Fibroblast of lung (primary cell): ENCODE results near the gene FOXI1. TPM values are rescaled to one million over a fixed set of nuclear protein-coding genes. Genes with fewer than 3 reads are reported as not detected.

Experiments used
- DNase-seq, 2 donors: peaks; one replicate each; pipeline versions ENCODE4 v3.0.0 to v3.0.0-alpha.2; 2010; ENCODE audit warnings: low read depth in 2 of 2
- H2AFZ ChIP-seq: 2 replicates; pipeline ENCODE4 v1.5.1; 2012; ENCODE audit warnings: low read length, control low read depth, inconsistent platforms
- H3K27ac ChIP-seq: 2 replicates; pipeline ENCODE4 v1.5.1; 2011; ENCODE audit warnings: low read length, control low read depth; ENCODE audit not compliant: insufficient read depth
- H3K27me3 ChIP-seq: 2 replicates; pipeline ENCODE4 v1.5.1; 2011; ENCODE audit warnings: mild to moderate bottlenecking, low read length; ENCODE audit not compliant: control insufficient read depth, insufficient read depth
- H3K36me3 ChIP-seq: 2 replicates; pipeline ENCODE4 v1.5.1; 2011; ENCODE audit warnings: low read length; ENCODE audit not compliant: control insufficient read depth, insufficient read depth
- H3K4me1 ChIP-seq: 2 replicates; pipeline ENCODE4 v1.5.1; 2011; ENCODE audit warnings: low read length; ENCODE audit not compliant: control insufficient read depth, insufficient read depth; ENCODE audit errors: extremely low read depth
- H3K4me2 ChIP-seq: 2 replicates; pipeline ENCODE4 v1.5.1; 2011; ENCODE audit warnings: low read length, control low read depth; ENCODE audit not compliant: insufficient read depth; ENCODE audit errors: extremely low read depth
- H3K4me3 ChIP-seq, 4 experiments: fragments of 200-600 bp in 1 of 4; sonication (generic) in 1 of 4; replicated peaks in 1 of 4; 2 replicates each; pipeline ENCODE4 v1.5.1; 2011 to 2016; ENCODE audit warnings: low read length in 4 of 4, low read depth in 3 of 4, mild to moderate bottlenecking in 3 of 4, control low read depth in 2 of 4, inconsistent platforms in 1 of 4, mixed read lengths in 1 of 4; ENCODE audit not compliant: insufficient read depth in 1 of 4; ENCODE audit errors: control extremely low read depth in 1 of 4
- H3K79me2 ChIP-seq: 2 replicates; pipeline ENCODE4 v1.5.1; 2012; ENCODE audit warnings: mild to moderate bottlenecking, low read length, inconsistent platforms; ENCODE audit not compliant: control insufficient read depth, insufficient read depth
- H3K9ac ChIP-seq: 2 replicates; pipeline ENCODE4 v1.5.1; 2011; ENCODE audit warnings: mild to moderate bottlenecking, low read length, control low read depth; ENCODE audit not compliant: insufficient read depth
- H3K9me3 ChIP-seq: 2 replicates; pipeline ENCODE4 v1.5.1; 2012; ENCODE audit warnings: low read depth, low read length; ENCODE audit not compliant: control insufficient read depth, insufficient read depth
- H4K20me1 ChIP-seq: 2 replicates; pipeline ENCODE4 v1.5.1; 2011; ENCODE audit warnings: low read length; ENCODE audit not compliant: control insufficient read depth, insufficient read depth; ENCODE audit errors: extremely low read depth
- CTCF ChIP-seq, 2 donors: IDR thresholded peaks in 1 of 2; conservative IDR thresholded peaks in 1 of 2; 1 replicate in 1 of 2; 2 replicates in 1 of 2; pipeline ENCODE4 v1.5.1; 2011 to 2012; ENCODE audit warnings: low read length in 2 of 2, control low read depth in 1 of 2, inconsistent platforms in 1 of 2, low read depth in 1 of 2, mild to moderate bottlenecking in 1 of 2
- EZH2 ChIP-seq: IDR thresholded peaks from 2 replicates; pipeline ENCODE4 v1.5.1; 2012; ENCODE audit warnings: low read length, control low read depth, mild to moderate bottlenecking; ENCODE audit errors: missing control alignments
- polyA plus RNA-seq, 2 donors: library from polyadenylated mRNA; depleted of rRNA in 1 of 2; stranded (reverse) in 1 of 2; unstranded in 1 of 2; fragments of >200 nt; gene quantifications; 2 replicates each; pipeline ENCODE4 v1.2.1, GENCODE V29; 2011 to 2012; ENCODE audit warnings: missing spikeins in 1 of 2
- total RNA-seq: library from RNA; depleted of rRNA; stranded (reverse); fragments of >200 nt; gene quantifications from 2 replicates; pipeline ENCODE4 v1.2.1, GENCODE V29; 2014

Gene FOXI1
- total and polyA plus RNA-seq, 2 donors (not counting 1 experiment from before 2014, with no cell fraction given), result not detected

GRCh38 chr5:170075696-170076095 lies 30.0 kb upstream of the FOXI1 start:
- no peak overlapping the region for H2AFZ ChIP-seq
- H3K27me3 ChIP-seq, result no peaks in the 10 kb centered on the region
- no peak overlapping the region for H3K4me2 ChIP-seq
- DNase-seq, result no peak
- H4K20me1 ChIP-seq, result no peaks in the 10 kb centered on the region
- no peak overlapping the region for H3K9ac ChIP-seq
- H3K27ac ChIP-seq, result no peak overlapping the region
- no peaks in the 10 kb centered on the region for H3K4me1 ChIP-seq
- no peaks in the 10 kb centered on the region for H3K79me2 ChIP-seq
- H3K4me3 ChIP-seq, result no peak overlapping the region
- H3K9me3 ChIP-seq, result no peaks in the 10 kb centered on the region
- no peak for TF ChIP-seq EZH2
- TF ChIP-seq CTCF (conservative IDR thresholded peaks at IDR 0.05 in 1 of 2, IDR thresholded peaks at IDR 0.05 in 1 of 2; ENCODE audit: low read depth in 1 of 2, low read length in 2 of 2), result no peak
- no peaks in the 10 kb centered on the region for H3K36me3 ChIP-seq

GRCh38 chr5:170076211-170076610 lies 29.5 kb upstream of the FOXI1 start:
- TF ChIP-seq CTCF (conservative IDR thresholded peaks at IDR 0.05 in 1 of 2, IDR thresholded peaks at IDR 0.05 in 1 of 2; ENCODE audit: low read depth in 1 of 2, low read length in 2 of 2) (no peak), EZH2 (no peak)
- Histone ChIP-seq H2AFZ (no peak overlapping the region), H3K27ac (no peak overlapping the region), H3K4me1 (no peaks in the 10 kb centered on the region), H3K36me3 (no peaks in the 10 kb centered on the region), H3K9me3 (no peaks in the 10 kb centered on the region), H3K4me2 (no peak overlapping the region), H3K9ac (no peak overlapping the region), H3K79me2 (no peaks in the 10 kb centered on the region), H4K20me1 (no peaks in the 10 kb centered on the region), H3K4me3 (no peak overlapping the region), H3K27me3 (no peaks in the 10 kb centered on the region)
- peak in 1 of 2 donors; percentile 16 for DNase-seq

- Histone ChIP-seq H3K9me3 (no peaks in the 10 kb centered on the region), H3K9ac (no peak overlapping the region), H3K4me1 (no peaks in the 10 kb centered on the region), H3K4me2 (no peak overlapping the region), H4K20me1 (no peaks in the 10 kb centered on the region), H3K36me3 (no peaks in the 10 kb centered on the region), H2AFZ (no peak overlapping the region), H3K4me3 (no peak overlapping the region), H3K79me2 (no peaks in the 10 kb centered on the region), H3K27ac (no peak overlapping the region), H3K27me3 (no peaks in the 10 kb centered on the region)
- DNase-seq, result no peak
- TF ChIP-seq CTCF (conservative IDR thresholded peaks at IDR 0.05 in 1 of 2, IDR thresholded peaks at IDR 0.05 in 1 of 2; ENCODE audit: low read depth in 1 of 2, low read length in 2 of 2) (no peak), EZH2 (no peak)
Measured at GRCh38 chr5:170076739-170077138, 29.0 kb upstream of the FOXI1 start.
